Breast epithelium (tissue), 3 donors: Measurements from ENCODE around the gene TSKS.

ENCODE experiments used
- CTCF ChIP-seq, 3 donors: fragments of 450-650 bp; IDR thresholded peaks; one replicate each; pipeline ENCODE4 v1.5.1; 2016 to 2017; ENCODE audit warnings: antibody characterized with exemption in 3 of 3, mild to moderate bottlenecking in 3 of 3, moderate library complexity in 3 of 3
- POLR2A ChIP-seq: fragments of 450-650 bp; IDR thresholded peaks from one replicate; pipeline ENCODE4 v1.6.1; 2016; ENCODE audit warnings: antibody characterized with exemption, mild to moderate bottlenecking, moderate library complexity
- POLR2AphosphoS5 ChIP-seq, 3 donors: sonication (generic); formaldehyde crosslinking; IDR thresholded peaks; one replicate each; pipeline ENCODE4 v1.6.1; 2017; ENCODE audit warnings: antibody characterized with exemption in 3 of 3

- TF ChIP-seq CTCF (IDR thresholded peaks at IDR 0.05) (no peak), POLR2A (no peak), POLR2AphosphoS5 (IDR thresholded peaks at IDR 0.05) (no peak)
These were observed 17.8 kb upstream of the TSKS start for GRCh38 chr19:49780861-49781260.
